GM21619 (cell line): Measurements from ENCODE around the gene CACNA1S.

Experiments
- ATAC-seq: cut with Tn5 transposase; IDR thresholded peaks from one replicate; pipeline ENCODE4 v1.9.1; 2021; ENCODE audit not compliant: unreplicated experiment

Gene CACNA1S

DNA sequence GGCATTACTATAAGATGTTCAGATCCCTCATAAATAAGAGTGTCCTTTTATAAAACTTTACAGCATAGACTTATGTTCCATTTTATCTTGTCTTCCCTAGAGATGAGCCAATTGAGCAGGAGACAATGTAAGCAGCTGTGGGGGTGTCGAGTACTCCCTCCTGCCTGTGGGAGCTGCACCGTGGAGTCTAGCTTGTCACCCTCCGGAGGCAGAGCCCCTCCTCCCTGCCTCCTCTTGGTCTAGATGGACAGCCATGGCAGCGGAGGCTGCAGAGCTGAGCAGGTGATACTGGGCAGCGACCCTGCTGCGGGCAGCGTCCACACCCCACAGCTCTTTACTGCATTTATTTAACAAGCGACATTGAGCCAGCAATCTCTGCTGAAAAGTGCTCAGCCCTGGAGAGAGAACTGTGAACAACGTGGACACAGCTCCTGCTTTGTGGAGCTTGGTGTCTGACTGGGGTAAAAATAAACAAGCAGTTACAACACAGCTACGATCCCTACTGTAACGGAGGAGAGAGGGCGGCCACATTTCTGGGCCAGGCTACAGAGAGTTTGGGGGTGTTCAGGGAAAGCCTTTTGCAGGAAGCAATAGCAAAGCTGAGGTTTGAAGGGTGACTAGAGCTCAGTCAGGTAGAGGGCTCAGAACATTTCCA, 75.9 kb downstream of the CACNA1S start:
- no peak for ATAC-seq

GRCh38 chr1:201034671-201035070, 77.6 kb downstream of the CACNA1S start:
- no peak for ATAC-seq

GRCh38 chr1:201032408-201032807, 79.8 kb downstream of the CACNA1S start:
- no peak for ATAC-seq

DNA sequence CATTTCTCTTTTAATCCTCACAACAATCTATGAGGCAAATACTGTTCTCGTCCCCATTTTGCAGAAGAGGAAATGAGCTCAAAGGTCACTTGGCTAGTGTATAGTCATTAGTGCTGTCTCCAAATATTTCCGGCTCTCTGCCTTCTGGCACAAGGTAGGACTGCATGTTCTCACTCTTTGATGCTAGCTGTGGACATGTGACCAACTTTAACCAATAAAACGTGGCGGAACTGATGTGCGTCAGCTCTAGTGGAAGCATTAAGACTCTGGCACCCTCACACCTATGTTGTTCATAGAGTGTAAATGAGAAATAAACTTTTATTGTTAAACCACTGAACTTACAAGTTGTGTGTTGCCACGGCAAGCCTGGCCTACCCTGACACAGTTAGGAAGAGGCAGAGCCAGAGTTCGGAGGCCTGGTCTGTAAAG, 83.8 kb downstream of the CACNA1S start:
- ATAC-seq = no peak

DNA sequence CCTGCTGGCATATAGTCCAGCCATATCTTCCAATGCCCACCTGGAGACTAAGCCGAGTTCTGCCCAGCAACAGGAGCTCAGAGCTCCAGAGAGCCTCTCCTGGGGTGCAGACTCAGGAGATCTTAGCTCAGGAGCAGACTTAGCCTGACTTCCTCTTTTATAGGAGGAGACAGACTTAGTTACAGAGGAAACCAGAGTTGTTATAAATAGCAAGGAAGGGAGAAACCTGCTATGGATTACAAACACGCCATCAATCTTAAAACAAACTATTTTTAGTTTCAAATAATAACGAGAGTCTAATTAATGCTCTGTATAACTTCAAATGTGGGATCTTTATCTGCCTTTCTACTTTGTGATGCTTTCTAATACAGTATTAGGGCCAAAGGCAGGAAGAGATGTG, 85.4 kb downstream of the CACNA1S start:
- ATAC-seq = no peak

DNA sequence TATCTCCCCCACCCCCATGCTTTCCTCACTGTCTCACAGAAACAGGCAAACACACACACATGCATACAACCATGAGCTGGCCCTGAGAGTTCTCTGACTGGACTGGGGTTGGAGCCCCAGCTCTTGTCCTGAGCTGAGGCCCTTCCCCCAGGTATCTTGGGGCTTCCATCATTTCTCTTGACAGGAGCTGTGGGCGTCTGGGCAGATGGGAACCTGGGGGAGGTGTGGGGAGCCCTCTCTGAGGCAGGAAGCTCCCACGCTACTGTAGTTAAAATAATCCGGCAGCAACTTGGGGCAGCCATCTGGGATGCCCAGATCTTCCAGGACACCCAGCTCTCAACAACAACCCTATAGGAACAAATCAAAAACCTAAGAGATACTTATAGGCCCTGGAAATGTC, 86.0 kb downstream of the CACNA1S start:
- ATAC-seq = no peak

DNA sequence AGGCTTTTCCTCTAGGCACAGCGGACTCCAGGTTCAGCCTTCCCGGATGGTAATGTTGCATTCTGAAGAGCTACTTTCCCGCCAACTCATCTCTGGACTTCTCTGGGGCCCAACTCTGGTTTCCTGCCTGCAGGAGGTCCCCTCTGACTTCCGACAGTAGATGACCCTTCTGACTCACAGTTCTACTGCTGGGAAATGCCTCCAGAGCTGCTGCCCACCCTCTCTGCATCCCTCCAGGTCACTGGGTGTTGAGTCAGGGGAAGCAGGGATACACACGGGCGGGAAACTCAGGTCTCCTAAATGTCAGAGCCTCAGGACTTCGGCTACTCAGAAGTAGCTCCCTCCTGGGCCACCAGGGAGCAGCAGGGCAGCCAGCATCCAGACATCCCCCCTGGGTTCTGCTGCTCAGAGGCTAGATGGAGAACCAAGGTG, 86.6 kb downstream of the CACNA1S start:
- peak; percentile 27 for ATAC-seq

- no peak for ATAC-seq
Observed at GRCh38 chr1:201024625-201024998, 87.6 kb downstream of the CACNA1S start.

DNA sequence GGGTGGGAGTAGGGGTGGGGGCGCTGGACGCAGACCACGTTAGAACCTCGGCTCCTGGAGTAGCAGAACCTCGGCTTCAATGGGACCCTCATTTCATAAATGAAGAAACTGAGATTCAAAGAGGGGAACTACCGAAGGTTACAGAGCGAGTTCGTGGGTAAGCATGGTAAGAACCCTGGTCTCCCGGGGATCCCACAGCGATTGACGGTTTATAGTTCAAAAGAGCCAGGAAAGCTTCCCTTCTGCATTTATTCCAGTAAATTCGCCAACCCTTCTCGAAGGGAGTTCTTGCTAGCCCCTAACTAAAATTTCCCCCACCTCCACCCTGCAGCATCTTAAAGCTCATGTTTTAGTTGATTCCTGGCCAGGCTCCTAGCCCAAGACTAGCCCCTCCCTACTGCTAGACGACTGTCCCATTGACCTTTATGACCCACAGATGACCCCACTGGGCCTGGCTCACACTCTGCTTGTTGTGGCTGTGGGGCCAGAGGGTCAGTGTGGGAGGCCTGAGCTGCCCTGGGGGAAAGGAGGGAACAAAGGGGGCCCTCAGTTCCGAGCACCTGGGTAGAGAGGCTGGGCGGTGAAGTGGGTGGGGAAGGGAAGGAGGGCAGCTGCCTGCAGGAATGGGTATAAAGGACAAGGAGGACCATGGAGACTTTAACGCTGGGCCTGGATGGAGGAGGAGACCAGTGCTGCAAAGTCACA, 88.2 kb downstream of the CACNA1S start:
- ATAC-seq = no peak

DNA sequence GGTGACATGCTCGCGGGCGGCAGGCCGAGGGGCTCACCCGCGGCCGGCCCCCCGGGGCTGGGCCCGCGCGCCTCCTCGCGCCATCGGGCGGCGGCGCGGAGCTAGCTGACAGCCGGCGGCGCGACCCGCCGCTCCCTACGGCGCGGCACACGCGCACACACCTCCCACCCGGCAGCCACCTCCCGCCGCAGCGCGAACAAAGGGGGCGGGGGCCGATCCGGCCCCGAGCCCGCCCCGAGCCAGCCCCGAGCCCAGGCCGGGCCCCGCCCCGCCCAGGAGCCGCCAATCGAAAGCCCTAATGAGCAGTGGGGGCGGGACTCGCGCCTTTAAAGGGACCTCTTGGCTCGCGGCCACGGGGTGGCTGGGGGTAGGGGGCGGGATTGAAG, 88.7 kb downstream of the CACNA1S start, which contains the start of gene KIF21B:
Gene KIF21B (minus strand): TSS at position 198 of the 386 bp plus-strand sequence. CDS start 331 bp downstream, outside the sequence.
- peak; percentile 54 for ATAC-seq

GRCh38 chr1:201022820-201023516, 89.3 kb downstream of the CACNA1S start:
- no peak for ATAC-seq

GRCh38 chr1:201022493-201022819, 89.8 kb downstream of the CACNA1S start:
- ATAC-seq = no peak

DNA sequence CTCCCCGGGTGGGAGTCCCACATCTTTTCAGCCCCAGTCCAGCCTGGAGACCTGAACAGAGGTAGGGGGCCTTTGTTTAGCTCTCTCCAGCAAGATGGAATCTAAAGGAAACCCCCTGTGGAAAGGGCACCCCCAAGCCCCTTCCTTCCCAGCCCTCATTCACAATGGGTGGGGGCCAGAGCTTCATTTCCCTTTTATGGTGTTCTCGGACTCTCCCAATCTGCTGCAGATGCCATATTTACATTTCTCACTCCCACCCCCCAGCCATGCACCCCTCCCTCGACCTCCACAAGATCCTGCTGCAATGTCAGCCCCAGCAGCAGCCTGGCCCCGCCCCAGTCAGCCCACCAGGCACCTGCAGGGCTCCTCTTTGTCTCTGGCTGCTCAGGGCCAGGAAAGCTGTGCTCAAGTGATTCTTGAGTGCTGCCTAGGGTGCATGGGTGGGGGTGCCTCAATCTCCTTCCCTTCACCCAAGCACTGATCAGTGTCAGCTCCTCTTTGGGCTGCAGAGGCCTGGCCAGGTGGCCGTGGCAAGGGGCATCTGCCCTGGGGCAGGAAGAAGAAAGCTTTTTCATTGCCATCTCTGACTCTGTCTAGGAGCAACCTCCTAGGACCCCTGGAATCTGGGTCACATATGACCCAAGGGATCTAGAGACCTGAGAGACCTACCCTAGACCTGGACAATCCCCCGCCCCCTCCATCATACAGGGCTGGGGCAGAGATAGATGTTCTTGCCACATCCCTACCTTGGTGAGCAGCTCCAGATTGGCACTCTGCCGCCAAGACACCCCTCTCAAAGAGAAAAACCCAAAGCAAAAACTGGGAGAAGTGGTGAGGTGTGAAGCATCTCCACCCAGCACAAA, 90.4 kb downstream of the CACNA1S start:
- no peak for ATAC-seq

DNA sequence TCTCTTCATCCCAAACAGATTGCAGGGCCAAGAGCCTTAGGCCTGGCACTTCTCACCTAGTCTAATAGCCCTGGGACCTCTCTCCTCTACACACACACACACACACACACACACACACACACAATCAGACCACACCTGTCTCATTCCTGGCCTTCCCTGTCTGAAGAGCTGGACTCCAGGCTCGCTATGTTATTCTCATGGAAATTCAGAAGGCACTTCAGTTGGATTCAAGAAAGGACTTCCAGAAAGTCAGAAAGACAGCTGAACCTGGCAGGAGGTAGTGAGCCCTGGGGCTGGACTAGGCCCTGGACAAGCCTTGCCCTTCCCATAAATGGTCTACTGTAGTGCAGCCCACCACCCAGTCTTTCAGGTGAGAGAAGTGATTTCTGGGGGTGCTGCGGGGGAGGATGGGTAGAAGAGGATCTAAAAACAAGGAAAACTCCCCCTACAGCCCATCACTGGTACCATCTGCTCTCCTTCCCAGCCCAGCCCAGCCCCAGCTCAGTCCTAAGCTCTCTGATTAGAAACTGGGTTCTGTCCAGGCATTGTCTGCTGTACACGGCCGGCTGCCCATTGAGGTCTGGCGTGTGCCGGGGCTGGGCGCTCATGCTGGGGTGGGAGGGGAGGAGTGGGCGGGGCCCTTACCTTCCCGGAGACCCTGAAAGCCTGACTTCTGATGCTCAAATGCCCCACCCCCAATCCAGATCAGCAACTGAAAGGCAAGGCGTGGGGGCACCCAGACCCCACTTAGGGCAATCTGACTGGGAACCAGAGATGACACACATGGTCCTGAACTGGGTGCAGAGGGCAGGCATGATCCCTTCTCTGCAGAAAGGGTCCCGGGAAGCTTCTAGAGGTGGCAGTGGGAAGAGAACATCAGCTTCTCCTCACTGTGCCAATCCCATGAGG, 91.3 kb downstream of the CACNA1S start:
- no peak for ATAC-seq

DNA sequence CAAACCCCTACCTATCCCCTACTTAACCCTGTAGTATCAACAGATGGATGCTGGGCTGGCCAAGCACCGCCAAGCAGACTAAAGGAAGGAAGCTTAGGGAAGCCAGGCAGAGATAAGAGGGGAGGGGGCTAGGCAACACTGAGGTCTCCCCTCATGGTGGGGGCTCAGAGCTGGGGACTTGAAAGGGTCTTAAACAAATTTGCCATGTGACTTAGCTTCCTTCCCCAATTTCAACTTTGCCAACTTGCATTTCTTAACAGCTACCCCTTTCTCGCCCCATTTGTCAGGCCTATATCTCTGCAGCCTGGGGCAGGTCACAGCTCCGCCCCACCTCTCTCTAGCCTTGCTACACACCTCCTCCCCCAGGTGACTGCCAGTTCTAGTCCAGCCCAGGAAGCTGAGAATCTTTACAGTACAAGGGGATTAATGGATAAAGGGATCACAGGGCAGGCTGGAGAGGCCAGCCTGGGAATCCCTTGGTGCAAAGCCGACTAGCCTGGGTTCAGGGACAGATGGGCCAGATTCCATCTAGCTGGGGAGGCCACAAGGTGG, 92.1 kb downstream of the CACNA1S start:
- ATAC-seq = no peak

GRCh38 chr1:201019321-201019977, 92.8 kb downstream of the CACNA1S start:
- peak; percentile 47 for ATAC-seq

DNA sequence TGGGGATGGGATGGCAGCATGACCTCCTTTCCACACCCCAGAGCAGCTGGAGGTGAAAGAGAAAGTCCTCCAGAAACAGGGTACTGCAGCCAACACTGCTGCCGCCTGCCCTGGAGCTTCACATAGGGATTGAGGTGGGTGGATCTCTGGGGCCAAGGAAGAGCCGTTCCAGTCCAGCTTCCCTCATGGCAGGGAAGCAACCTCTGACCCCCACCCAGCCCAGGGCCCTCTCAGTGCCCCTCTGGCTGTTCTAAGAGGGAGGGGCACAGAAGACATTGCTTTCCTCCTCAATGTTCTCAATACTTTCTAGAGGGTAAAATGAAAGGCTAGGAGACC, 94.4 kb downstream of the CACNA1S start:
- ATAC-seq = no peak

DNA sequence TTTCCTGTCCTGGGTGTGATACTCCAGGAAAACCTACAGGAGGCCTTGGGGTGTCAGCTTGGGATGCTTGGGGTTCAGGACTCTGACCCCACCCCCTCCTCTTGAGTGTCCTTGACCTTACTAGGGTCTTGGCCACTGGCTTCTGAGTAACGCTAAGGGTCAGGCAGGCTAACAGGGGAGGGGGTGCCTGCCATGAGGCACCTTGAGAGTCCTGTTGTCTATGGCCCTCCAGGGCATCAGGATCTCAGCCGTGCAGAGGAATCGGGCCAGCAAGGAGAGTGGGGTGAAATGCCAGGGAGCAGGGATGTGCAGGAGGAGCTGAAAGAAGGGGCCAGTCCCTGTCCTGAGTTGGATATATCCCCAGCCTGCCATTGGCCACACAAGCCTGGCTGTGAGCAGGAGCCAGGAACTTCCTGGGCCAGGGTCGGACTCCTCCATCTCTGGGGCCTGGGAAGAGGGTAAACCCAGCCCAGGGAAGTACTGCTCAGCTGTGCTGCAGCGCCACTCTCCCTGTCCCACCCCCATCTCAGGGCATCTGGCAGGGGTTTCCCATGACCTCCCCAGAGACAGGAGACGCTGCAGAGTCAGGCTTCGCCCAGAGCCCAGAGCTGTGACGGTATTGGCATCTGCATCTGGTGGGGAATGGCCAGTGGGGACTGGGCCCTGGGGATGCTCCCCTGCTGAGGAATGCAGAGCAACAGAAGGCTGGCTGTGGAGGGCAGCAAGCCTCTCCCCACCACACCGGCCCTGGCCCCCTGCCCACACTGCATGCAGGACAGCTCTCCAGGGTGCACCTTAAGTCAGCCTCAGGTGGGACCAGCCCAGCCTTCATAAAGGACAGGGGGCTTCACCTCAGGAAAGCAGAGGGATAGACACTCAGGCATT, 95.0 kb downstream of the CACNA1S start:
- peak; percentile 32 for ATAC-seq
